ENCODE data around the gene RLF.
A peak's percentile ranks its signal among the peaks of the same experiment; 100 is the strongest.

The RLF gene

GRCh38 chr1:40232444-40232843 is 71.3 kb downstream of the RLF start:
- FAIRE-seq, result peak; percentile 100
- peak; percentile 29 for DNase-seq (ENCODE audit: insufficient read length, low spot score)

GRCh38 chr1:40239626-40240025 is 78.4 kb downstream of the RLF start:
- no peak for DNase-seq (ENCODE audit: insufficient read length, low spot score)
- FAIRE-seq, result no peak

- peak; percentile 45 for FAIRE-seq
Measured at GRCh38 chr1:40240390-40240789, 79.2 kb downstream of the RLF start.

GRCh38 chr1:40241362-40241761 is 80.2 kb downstream of the RLF start:
- DNase-seq (ENCODE audit: insufficient read length, low spot score) (no peak), FAIRE-seq (no peak)

More at GRCh38 chr1:40240390-40240789, 79.2 kb downstream of the RLF start:
- no peak for DNase-seq (ENCODE audit: insufficient read length, low spot score)

GRCh38 chr1:40243351-40243750 is 82.2 kb downstream of the RLF start:
- no peak for FAIRE-seq
- no peak for DNase-seq (ENCODE audit: insufficient read length, low spot score)

- no peak for FAIRE-seq
- no peak for DNase-seq (ENCODE audit: insufficient read length, low spot score)
Measured at GRCh38 chr1:40244138-40244744, 83.1 kb downstream of the RLF start.

GRCh38 chr1:40245686-40246085 is 84.5 kb downstream of the RLF start:
- FAIRE-seq (no peak), DNase-seq (ENCODE audit: insufficient read length, low spot score) (no peak)

- DNase-seq (ENCODE audit: insufficient read length, low spot score), result no peak
- no peak for FAIRE-seq
Measured at GRCh38 chr1:40247655-40248054, 86.5 kb downstream of the RLF start, which contains the start of gene TMCO2. Gene TMCO2 (plus strand): TSS chr1:40247937. CDS start chr1:40247994, 57 bp downstream.

- FAIRE-seq, result no peak
Measured at GRCh38 chr1:40248412-40248811, 87.2 kb downstream of the RLF start.

GRCh38 chr1:40251456-40251855 is 90.3 kb downstream of the RLF start:
- FAIRE-seq, result no peak
- DNase-seq (ENCODE audit: insufficient read length, low spot score), result no peak

More at GRCh38 chr1:40248412-40248811, 87.2 kb downstream of the RLF start:
- no peak for DNase-seq (ENCODE audit: insufficient read length, low spot score)

- FAIRE-seq (no peak), DNase-seq (ENCODE audit: insufficient read length, low spot score) (no peak)
Measured at GRCh38 chr1:40252601-40253000, 91.4 kb downstream of the RLF start.

GRCh38 chr1:40255231-40255630 is 94.0 kb downstream of the RLF start:
- no peak for FAIRE-seq
- no peak for DNase-seq (ENCODE audit: insufficient read length, low spot score)

- DNase-seq (ENCODE audit: insufficient read length, low spot score) (no peak), FAIRE-seq (no peak)
Measured at GRCh38 chr1:40256401-40257084, 95.4 kb downstream of the RLF start.

GRCh38 chr1:40257313-40257687 is 96.1 kb downstream of the RLF start:
- DNase-seq (ENCODE audit: insufficient read length, low spot score), result no peak
- FAIRE-seq, result no peak

GRCh38 chr1:40257688-40258444 is 96.7 kb downstream of the RLF start, which contains the start of gene ZMPSTE24:
Gene ZMPSTE24 (plus strand): TSS chr1:40258236. CDS start chr1:40258272, 36 bp downstream.
- FAIRE-seq (peak; percentile 99), DNase-seq (ENCODE audit: insufficient read length, low spot score) (peak; percentile 67)

GRCh38 chr1:40258445-40258769 is 97.2 kb downstream of the RLF start:
- peak; percentile 66 for FAIRE-seq
- DNase-seq (ENCODE audit: insufficient read length, low spot score), result no peak

GRCh38 chr1:40264354-40264781 is 103.2 kb downstream of the RLF start:
- FAIRE-seq (no peak), DNase-seq (ENCODE audit: insufficient read length, low spot score) (no peak)

GRCh38 chr1:40265298-40265697 is 104.1 kb downstream of the RLF start:
- no peak for FAIRE-seq

GRCh38 chr1:40265919-40266318 is 104.7 kb downstream of the RLF start:
- no peak for FAIRE-seq

More at GRCh38 chr1:40265298-40265697, 104.1 kb downstream of the RLF start:
- no peak for DNase-seq (ENCODE audit: insufficient read length, low spot score)

GRCh38 chr1:40266786-40267535 is 105.8 kb downstream of the RLF start:
- FAIRE-seq, result no peak

More at GRCh38 chr1:40265919-40266318, 104.7 kb downstream of the RLF start:
- DNase-seq (ENCODE audit: insufficient read length, low spot score), result no peak

GRCh38 chr1:40267767-40268187 is 106.6 kb downstream of the RLF start:
- no peak for FAIRE-seq
- DNase-seq (ENCODE audit: insufficient read length, low spot score), result no peak

More at GRCh38 chr1:40266786-40267535, 105.8 kb downstream of the RLF start:
- no peak for DNase-seq (ENCODE audit: insufficient read length, low spot score)

Measured in GM19239 (cell line).